CD4-positive, alpha-beta T cell treated with Interleukin-2 at 100 ng/mL for 4 hours (primary cell): ENCODE measurements around the gene MYO1E.
"Not testable (repeated sequence)": the region's sequence is repeated elsewhere in the genome, so short reads cannot be mapped to it uniquely, and the experiment has no call there.

Experiments
- DNase-seq: peaks from one replicate; pipeline ENCODE4 v3.0.0-alpha.2; 2020; ENCODE audit warnings: low spot score

Gene MYO1E

GRCh38 chr15:59387196-59387878, 14.7 kb upstream of the MYO1E start:
- not testable (repeated sequence) for DNase-seq

GRCh38 chr15:59385171-59385570, 12.5 kb upstream of the MYO1E start:
- no peak for DNase-seq

GRCh38 chr15:59384507-59384906, 11.8 kb upstream of the MYO1E start:
- DNase-seq, result no peak

GRCh38 chr15:59380902-59381610, 8.4 kb upstream of the MYO1E start:
- DNase-seq, result no peak

- DNase-seq, result no peak
Measured at GRCh38 chr15:59379531-59379930, 6.9 kb upstream of the MYO1E start.

- DNase-seq, result no peak
Measured at GRCh38 chr15:59378855-59379254, 6.2 kb upstream of the MYO1E start.

- no peak for DNase-seq
Measured at GRCh38 chr15:59377924-59378323, 5.3 kb upstream of the MYO1E start.

- no peak for DNase-seq
Measured at GRCh38 chr15:59376733-59377132, 4.1 kb upstream of the MYO1E start.

- DNase-seq, result no peak
Measured at GRCh38 chr15:59373215-59373614, 544 bp upstream of the MYO1E start.

- DNase-seq, result no peak
Measured at GRCh38 chr15:59371458-59372351, 966 bp downstream of the MYO1E start.

- no peak for DNase-seq
Measured at GRCh38 chr15:59369597-59369996, 3.1 kb downstream of the MYO1E start.

GRCh38 chr15:59367022-59367451, 5.6 kb downstream of the MYO1E start:
- DNase-seq, result no peak

GRCh38 chr15:59366333-59367021, 6.2 kb downstream of the MYO1E start:
- no peak for DNase-seq

GRCh38 chr15:59364248-59364647, 8.4 kb downstream of the MYO1E start:
- DNase-seq, result no peak

GRCh38 chr15:59362331-59362730, 10.3 kb downstream of the MYO1E start:
- DNase-seq, result no peak

- DNase-seq, result no peak
Measured at GRCh38 chr15:59360896-59361295, 11.8 kb downstream of the MYO1E start.

- no peak for DNase-seq
Measured at GRCh38 chr15:59360305-59360704, 12.4 kb downstream of the MYO1E start.

GRCh38 chr15:59355730-59356129, 16.9 kb downstream of the MYO1E start:
- no peak for DNase-seq

GRCh38 chr15:59354417-59355031, 18.1 kb downstream of the MYO1E start:
- no peak for DNase-seq

GRCh38 chr15:59353994-59354416, 18.7 kb downstream of the MYO1E start:
- DNase-seq, result no peak

GRCh38 chr15:59352683-59353082, 20.0 kb downstream of the MYO1E start:
- DNase-seq, result no peak

GRCh38 chr15:59352189-59352588, 20.5 kb downstream of the MYO1E start:
- no peak for DNase-seq
